BLaER1 treated with 17β-estradiol and CSF1 and Interleukin-3, amounts not matched to agents 10 nM and 100 nM (cell line): Measurements from ENCODE around the gene DNAJA1.

Experiments
- H3K27ac ChIP-seq, 11 experiments: shearing (Covaris generic); formaldehyde crosslinking; 2 replicates each; pipeline ENCODE4 v1.8.1; 2022
- H3K27me3 ChIP-seq, 11 experiments: shearing (Covaris generic); formaldehyde crosslinking; 2 replicates each; pipeline ENCODE4 v1.8.1; 2022
- H3K36me3 ChIP-seq, 11 experiments: shearing (Covaris generic); formaldehyde crosslinking; 2 replicates each; pipeline ENCODE4 v1.8.1; 2022
- H3K4me1 ChIP-seq, 10 experiments: shearing (Covaris generic); formaldehyde crosslinking; 2 replicates each; pipeline ENCODE4 v1.8.1; 2022
- H3K4me2 ChIP-seq, 11 experiments: shearing (Covaris generic); formaldehyde crosslinking; 2 replicates each; pipeline ENCODE4 v1.8.1; 2022
- H3K4me3 ChIP-seq, 10 experiments: shearing (Covaris generic); formaldehyde crosslinking; 2 replicates each; pipeline ENCODE4 v1.8.1; 2022
- H3K9ac ChIP-seq, 11 experiments: shearing (Covaris generic); formaldehyde crosslinking; 2 replicates each; pipeline ENCODE4 v1.8.1; 2022
- H3K9me3 ChIP-seq, 11 experiments: shearing (Covaris generic); formaldehyde crosslinking; replicated peaks in 1 of 11; 2 replicates each; pipeline ENCODE4 v1.8.1; 2022
- H4K20me1 ChIP-seq, 11 experiments: shearing (Covaris generic); formaldehyde crosslinking; 2 replicates each; pipeline ENCODE4 v1.8.1; 2022
- Cebpa-rat ChIP-seq, 11 experiments: shearing (Covaris generic); IDR thresholded peaks; 2 replicates each; pipeline ENCODE4 v1.8.1; 2022

Gene DNAJA1

GRCh38 chr9:33041432-33042188, 16.5 kb downstream of the DNAJA1 start:
- H3K27ac ChIP-seq = peak overlapping the region in 9 of 11 experiments; percentile 19 to 85 (median 30); a peak in 15 of 22 replicates
- peaks cover 15 to 63% (median 43%) of the 10 kb centered on the region in 10 experiments for H3K4me1 ChIP-seq
- no peak overlapping the region for H3K4me3 ChIP-seq
- peaks cover 52 to 68% (median 62%) of the 10 kb centered on the region in 11 experiments for H3K36me3 ChIP-seq
- TF ChIP-seq Cebpa-rat (IDR thresholded peaks at IDR 0.05) = peak in 4 of 11 experiments; percentile 43 to 92 (median 80); a peak in 8 of 22 replicates
- peaks cover 0 to 10% (median 0%) of the 10 kb centered on the region in 11 experiments; a peak in 3 of 22 replicates for H3K27me3 ChIP-seq
- no peaks in the 10 kb centered on the region for H3K9me3 ChIP-seq
- 0 out of 22 replicates have a peak overlapping the region, but pooled peaks of 1 of the 11 experiments have one; percentile 16 for H3K9ac ChIP-seq
- peak overlapping the region in 5 of 11 experiments; percentile 33 to 89 (median 50); a peak in 9 of 22 replicates for H3K4me2 ChIP-seq
- peaks cover 27 to 73% (median 43%) of the 10 kb centered on the region in 11 experiments; a peak in 21 of 22 replicates for H4K20me1 ChIP-seq

DNA sequence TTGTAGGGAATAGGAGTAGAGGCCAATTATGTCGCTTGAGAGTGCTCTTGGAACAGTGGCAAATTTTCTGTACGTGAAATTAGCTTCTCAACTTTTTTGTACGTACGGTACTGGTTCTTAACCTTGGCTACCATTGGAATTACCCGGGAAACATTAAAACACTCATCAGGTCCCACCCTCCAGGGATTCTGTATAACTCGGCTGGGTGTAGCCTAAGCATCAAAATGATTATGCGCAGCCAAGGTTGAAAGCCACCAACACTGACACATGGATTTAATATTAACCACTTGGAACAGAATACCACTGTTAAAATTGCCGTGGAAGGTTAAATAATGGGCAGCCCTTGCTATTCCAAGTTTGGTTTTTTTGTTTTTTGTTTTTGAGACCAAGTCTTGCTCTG, 17.4 kb downstream of the DNAJA1 start:
- Histone ChIP-seq H3K4me3 (no peak overlapping the region), H3K9me3 (no peaks in the 10 kb centered on the region), H4K20me1 (peaks cover 22 to 64% (median 35%) of the 10 kb centered on the region in 11 experiments; a peak in 21 of 22 replicates), H3K27me3 (peaks cover 0 to 10% (median 0%) of the 10 kb centered on the region in 11 experiments; a peak in 3 of 22 replicates), H3K4me1 (peaks cover 15 to 63% (median 43%) of the 10 kb centered on the region in 10 experiments), H3K27ac (peak overlapping the region in 8 of 11 experiments; percentile 19 to 85 (median 33); a peak in 12 of 22 replicates), H3K36me3 (peaks cover 52 to 68% (median 62%) of the 10 kb centered on the region in 11 experiments), H3K4me2 (peak overlapping the region in 3 of 11 experiments; percentile 88 to 91 (median 89); a peak in 4 of 22 replicates), H3K9ac (no peak overlapping the region)
- no peak for TF ChIP-seq Cebpa-rat (IDR thresholded peaks at IDR 0.05)

DNA sequence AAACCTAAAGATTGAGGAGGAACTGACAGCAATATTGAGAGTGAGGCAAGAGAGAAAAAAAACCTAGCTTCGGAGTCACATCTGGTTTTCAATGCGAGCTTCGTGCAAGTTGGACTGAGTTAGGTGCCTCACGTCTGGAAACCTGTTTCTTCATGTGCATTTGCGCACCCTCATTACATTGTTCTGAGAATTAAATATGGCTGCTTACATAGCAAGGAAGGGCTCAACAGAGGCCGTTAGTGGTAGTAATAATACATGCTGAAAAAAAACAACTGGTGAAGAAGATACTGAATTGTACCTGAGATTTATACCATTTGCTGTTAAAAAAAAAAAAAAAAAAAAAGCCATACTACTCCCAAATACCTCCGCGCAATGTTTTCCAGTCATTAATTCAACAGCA, 18.6 kb downstream of the DNAJA1 start:
- peaks cover 10 to 52% (median 23%) of the 10 kb centered on the region in 11 experiments; a peak in 20 of 22 replicates for H4K20me1 ChIP-seq
- H3K27ac ChIP-seq = peak overlapping the region in 9 of 11 experiments; percentile 59 to 85 (median 69); a peak in 16 of 22 replicates
- H3K4me1 ChIP-seq = peaks cover 15 to 59% (median 43%) of the 10 kb centered on the region in 10 experiments
- H3K27me3 ChIP-seq = peaks cover 0 to 10% (median 0%) of the 10 kb centered on the region in 11 experiments; a peak in 3 of 22 replicates
- H3K4me2 ChIP-seq = peak overlapping the region; percentile 73 to 91 (median 80)
- H3K9me3 ChIP-seq = no peaks in the 10 kb centered on the region
- H3K36me3 ChIP-seq = peaks cover 52 to 68% (median 62%) of the 10 kb centered on the region in 11 experiments
- TF ChIP-seq Cebpa-rat (IDR thresholded peaks at IDR 0.05) = no peak
- peak overlapping the region; percentile 53 to 75 (median 62) for H3K4me3 ChIP-seq
- peak overlapping the region; percentile 71 to 83 (median 79); a peak in 20 of 22 replicates for H3K9ac ChIP-seq

DNA sequence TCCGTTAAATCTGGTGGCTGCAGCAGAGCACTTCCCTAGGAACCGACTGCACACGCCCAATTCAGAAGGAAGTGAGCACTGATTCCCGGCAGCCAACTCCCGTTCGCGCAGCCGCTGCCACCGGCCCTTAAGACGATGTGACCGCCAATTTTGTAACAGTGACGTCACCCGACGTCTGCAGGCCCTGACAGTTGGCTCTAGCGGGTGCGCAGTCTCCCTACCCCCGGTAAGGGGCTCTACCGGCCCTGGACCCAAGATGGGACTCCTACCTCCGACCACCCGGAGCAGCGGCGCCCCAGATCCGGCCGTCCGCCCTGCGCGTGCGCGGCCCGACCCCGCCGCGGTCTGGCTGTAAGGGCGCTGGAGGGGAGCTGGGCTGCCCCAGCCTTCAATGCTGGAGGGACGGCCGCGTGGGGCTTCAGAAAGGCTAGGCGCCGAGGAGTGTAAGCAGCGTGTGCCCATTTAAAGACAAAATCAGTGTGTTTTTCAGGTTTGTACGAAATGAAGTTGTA, 19.1 kb downstream of the DNAJA1 start:
- H3K36me3 ChIP-seq = peaks cover 52 to 68% (median 62%) of the 10 kb centered on the region in 11 experiments
- peaks cover 15 to 55% (median 43%) of the 10 kb centered on the region in 10 experiments for H3K4me1 ChIP-seq
- H3K9ac ChIP-seq = peak overlapping the region; percentile 71 to 83 (median 79)
- peak overlapping the region; percentile 53 to 75 (median 62) for H3K4me3 ChIP-seq
- H3K9me3 ChIP-seq = no peaks in the 10 kb centered on the region
- H3K27ac ChIP-seq = peak overlapping the region; percentile 52 to 85 (median 69); a peak in 21 of 22 replicates
- peaks cover 4 to 46% (median 17%) of the 10 kb centered on the region in 11 experiments; a peak in 20 of 22 replicates for H4K20me1 ChIP-seq
- no peak for TF ChIP-seq Cebpa-rat (IDR thresholded peaks at IDR 0.05)
- H3K27me3 ChIP-seq = peaks cover 0 to 10% (median 0%) of the 10 kb centered on the region in 11 experiments; a peak in 3 of 22 replicates
- H3K4me2 ChIP-seq = peak overlapping the region; percentile 73 to 91 (median 80)

- peaks cover 56 to 68% (median 62%) of the 10 kb centered on the region in 11 experiments for H3K36me3 ChIP-seq
- peak overlapping the region; percentile 73 to 91 (median 80) for H3K4me2 ChIP-seq
- peak overlapping the region; percentile 53 to 75 (median 62) for H3K4me3 ChIP-seq
- peaks cover 3 to 45% (median 15%) of the 10 kb centered on the region in 11 experiments; a peak in 18 of 22 replicates for H4K20me1 ChIP-seq
- TF ChIP-seq Cebpa-rat (IDR thresholded peaks at IDR 0.05) = no peak
- no peaks in the 10 kb centered on the region for H3K9me3 ChIP-seq
- peak overlapping the region; percentile 71 to 83 (median 79) for H3K9ac ChIP-seq
- H3K27me3 ChIP-seq = peaks cover 0 to 10% (median 0%) of the 10 kb centered on the region in 11 experiments; a peak in 3 of 22 replicates
- H3K4me1 ChIP-seq = peaks cover 15 to 50% (median 43%) of the 10 kb centered on the region in 10 experiments
- peak overlapping the region; percentile 52 to 85 (median 69); a peak in 21 of 22 replicates for H3K27ac ChIP-seq
Observed at GRCh38 chr9:33044677-33045282, 19.7 kb downstream of the DNAJA1 start.

GRCh38 chr9:33046061-33046460, 21.0 kb downstream of the DNAJA1 start:
- H3K9me3 ChIP-seq = no peaks in the 10 kb centered on the region
- peaks cover 15 to 45% (median 33%) of the 10 kb centered on the region in 10 experiments for H3K4me1 ChIP-seq
- H3K36me3 ChIP-seq = peaks cover 47 to 68% (median 59%) of the 10 kb centered on the region in 11 experiments
- H3K27ac ChIP-seq = no peak overlapping the region
- H3K4me2 ChIP-seq = no peak overlapping the region
- peaks cover 0 to 10% (median 0%) of the 10 kb centered on the region in 11 experiments; a peak in 3 of 22 replicates for H3K27me3 ChIP-seq
- H4K20me1 ChIP-seq = peaks cover 0 to 33% (median 3%) of the 10 kb centered on the region in 11 experiments; a peak in 15 of 22 replicates
- H3K9ac ChIP-seq = no peak overlapping the region
- no peak for TF ChIP-seq Cebpa-rat (IDR thresholded peaks at IDR 0.05)
- H3K4me3 ChIP-seq = no peak overlapping the region

DNA sequence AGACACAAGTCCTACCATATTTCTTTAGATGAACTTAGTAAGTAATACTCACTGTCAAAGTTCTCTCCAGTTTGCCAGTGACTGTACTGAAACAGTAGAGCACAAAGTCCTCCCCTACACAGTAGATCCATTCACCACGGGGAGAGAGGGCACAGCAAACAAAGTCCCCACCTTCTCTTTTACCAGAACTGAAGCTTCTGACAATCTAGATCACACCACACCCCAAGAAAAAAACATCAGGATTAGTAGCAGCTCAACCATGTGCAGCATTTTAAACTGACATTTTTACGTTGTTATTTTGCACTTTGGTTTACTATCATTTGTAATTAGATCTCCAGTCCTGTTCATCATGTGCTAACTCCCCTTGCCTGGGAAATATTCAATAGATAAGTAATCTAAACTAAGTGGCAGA, 23.0 kb downstream of the DNAJA1 start:
- Histone ChIP-seq H3K9ac (no peak overlapping the region), H3K27ac (no peak overlapping the region), H4K20me1 (peaks cover 0 to 13% (median 2%) of the 10 kb centered on the region in 11 experiments; a peak in 6 of 22 replicates), H3K4me3 (no peak overlapping the region), H3K4me2 (no peak overlapping the region), H3K36me3 (peaks cover 55 to 81% (median 74%) of the 10 kb centered on the region in 11 experiments), H3K27me3 (peaks cover 0 to 10% (median 0%) of the 10 kb centered on the region in 11 experiments; a peak in 3 of 22 replicates), H3K9me3 (no peaks in the 10 kb centered on the region), H3K4me1 (peaks cover 15 to 33% (median 20%) of the 10 kb centered on the region in 10 experiments)
- no peak for TF ChIP-seq Cebpa-rat (IDR thresholded peaks at IDR 0.05)
